ENCODE measurements around the gene NKIRAS2.

Gene NKIRAS2

GRCh38 chr17:41988418-41988817 lies 31.5 kb upstream of the NKIRAS2 start:
- Histone ChIP-seq H3K79me2 (ENCODE audit: insufficient read depth, low read length) (no peaks in the 10 kb centered on the region), H3K27me3 (ENCODE audit: low read length) (no peaks in the 10 kb centered on the region), H3K4me2 (ENCODE audit: low read depth, low read length, poor library complexity, severe bottlenecking) (no peak overlapping the region), H3K9me3 (ENCODE audit: insufficient read depth, low read length) (no peaks in the 10 kb centered on the region), H2AFZ (ENCODE audit: low read depth, low read length, severe bottlenecking) (no peak overlapping the region), H3K9ac (ENCODE audit: low read length) (no peak overlapping the region), H3K9me2 (replicated peaks; ENCODE audit: insufficient read depth, low read length) (no peaks in the 10 kb centered on the region), H3K27ac (ENCODE audit: low read depth, low read length) (no peak overlapping the region), H4K20me1 (ENCODE audit: low read depth, low read length) (no peaks in the 10 kb centered on the region), H3F3A (ENCODE audit: insufficient read depth) (0 out of 2 replicates have a peak, but pooled peaks cover 3% of the 10 kb centered on the region), H3K36me3 (ENCODE audit: low read length) (peaks cover 39% of the 10 kb centered on the region; the same call in 1 of the 2 replicates), H3K4me3 (ENCODE audit: insufficient read depth, low read length, poor library complexity, severe bottlenecking) (no peak overlapping the region)
- no peak for TF ChIP-seq EZH2phosphoT487 (conservative IDR thresholded peaks at IDR 0.05; ENCODE audit: low read length)
- TF ChIP-seq CTCF (IDR thresholded peaks at IDR 0.05; ENCODE audit: insufficient read depth, low read length, poor library complexity, severe bottlenecking) = no peak

GRCh38 chr17:41989702-41990419 lies 30.0 kb upstream of the NKIRAS2 start:
- no peaks in the 10 kb centered on the region for H3K27me3 ChIP-seq (ENCODE audit: low read length)
- H3K27ac ChIP-seq (ENCODE audit: low read depth, low read length) = no peak overlapping the region
- H3K4me2 ChIP-seq (ENCODE audit: low read depth, low read length, poor library complexity, severe bottlenecking) = no peak overlapping the region
- no peaks in the 10 kb centered on the region for H3K79me2 ChIP-seq (ENCODE audit: insufficient read depth, low read length)
- H3K36me3 ChIP-seq (ENCODE audit: low read length) = peaks cover 43% of the 10 kb centered on the region
- H4K20me1 ChIP-seq (ENCODE audit: low read depth, low read length) = no peaks in the 10 kb centered on the region
- H2AFZ ChIP-seq (ENCODE audit: low read depth, low read length, severe bottlenecking) = no peak overlapping the region
- no peak overlapping the region for H3K4me3 ChIP-seq (ENCODE audit: insufficient read depth, low read length, poor library complexity, severe bottlenecking)
- no peak for TF ChIP-seq CTCF (IDR thresholded peaks at IDR 0.05; ENCODE audit: insufficient read depth, low read length, poor library complexity, severe bottlenecking)
- no peak for TF ChIP-seq EZH2phosphoT487 (conservative IDR thresholded peaks at IDR 0.05; ENCODE audit: low read length)
- H3K9me3 ChIP-seq (ENCODE audit: insufficient read depth, low read length) = no peaks in the 10 kb centered on the region
- no peaks in the 10 kb centered on the region for H3K9me2 ChIP-seq (replicated peaks; ENCODE audit: insufficient read depth, low read length)
- no peak overlapping the region for H3K9ac ChIP-seq (ENCODE audit: low read length)
- 0 out of 2 replicates have a peak, but pooled peaks cover 3% of the 10 kb centered on the region for H3F3A ChIP-seq (ENCODE audit: insufficient read depth)

- Histone ChIP-seq H3K4me2 (ENCODE audit: low read depth, low read length, poor library complexity, severe bottlenecking) (no peak overlapping the region), H3F3A (ENCODE audit: insufficient read depth) (peaks cover 23% of the 10 kb centered on the region), H4K20me1 (ENCODE audit: low read depth, low read length) (no peaks in the 10 kb centered on the region), H3K4me3 (ENCODE audit: insufficient read depth, low read length, poor library complexity, severe bottlenecking) (no peak overlapping the region), H2AFZ (ENCODE audit: low read depth, low read length, severe bottlenecking) (no peak overlapping the region), H3K27me3 (ENCODE audit: low read length) (no peaks in the 10 kb centered on the region), H3K9ac (ENCODE audit: low read length) (no peak overlapping the region), H3K9me3 (ENCODE audit: insufficient read depth, low read length) (no peaks in the 10 kb centered on the region), H3K27ac (ENCODE audit: low read depth, low read length) (no peak overlapping the region), H3K9me2 (replicated peaks; ENCODE audit: insufficient read depth, low read length) (no peaks in the 10 kb centered on the region), H3K79me2 (ENCODE audit: insufficient read depth, low read length) (no peaks in the 10 kb centered on the region), H3K36me3 (ENCODE audit: low read length) (peaks cover 42% of the 10 kb centered on the region)
- no peak for TF ChIP-seq CTCF (IDR thresholded peaks at IDR 0.05; ENCODE audit: insufficient read depth, low read length, poor library complexity, severe bottlenecking)
- TF ChIP-seq EZH2phosphoT487 (conservative IDR thresholded peaks at IDR 0.05; ENCODE audit: low read length) = no peak
These were observed 27.3 kb upstream of the NKIRAS2 start for GRCh38 chr17:41992576-41992975.

Measured in SU-DHL-6 (cell line).